UCSD-AML1 (cell line): ENCODE measurements around the gene TMCC2.

Source experiments
- DNase-seq: peaks from one replicate; lab custom pipeline; 2025; ENCODE audit not compliant: unreplicated experiment; lab: John Stamatoyannopoulos, UW

TMCC2 gene

GRCh38 chr1:205259324-205259832, 31.6 kb downstream of the TMCC2 start:
- DNase-seq = no peak

- no peak for DNase-seq
These were observed 32.3 kb downstream of the TMCC2 start for GRCh38 chr1:205259998-205260397.

- peak; percentile 33 for DNase-seq
These were observed 33.4 kb downstream of the TMCC2 start for GRCh38 chr1:205260948-205261732.

GRCh38 chr1:205261946-205262691, 34.4 kb downstream of the TMCC2 start:
- DNase-seq = peak; percentile 44

- DNase-seq = peak; percentile 54
These were observed 35.0 kb downstream of the TMCC2 start for GRCh38 chr1:205262731-205263171.

- no peak for DNase-seq
These were observed 35.9 kb downstream of the TMCC2 start for GRCh38 chr1:205263580-205264190.

GRCh38 chr1:205266611-205267305, 39.0 kb downstream of the TMCC2 start:
- DNase-seq = no peak

GRCh38 chr1:205267306-205267902, 39.7 kb downstream of the TMCC2 start:
- DNase-seq = peak; percentile 56

GRCh38 chr1:205268846-205269680, 41.3 kb downstream of the TMCC2 start:
- DNase-seq = no peak

GRCh38 chr1:205269711-205270110, 42.0 kb downstream of the TMCC2 start:
- DNase-seq = no peak

GRCh38 chr1:205270271-205270670, 42.5 kb downstream of the TMCC2 start:
- DNase-seq = no peak

GRCh38 chr1:205270764-205271163, 43.0 kb downstream of the TMCC2 start:
- no peak for DNase-seq

GRCh38 chr1:205271277-205271676, 43.5 kb downstream of the TMCC2 start:
- DNase-seq = no peak

GRCh38 chr1:205271745-205272144, 44.0 kb downstream of the TMCC2 start:
- no peak for DNase-seq

- DNase-seq = no peak
These were observed 44.8 kb downstream of the TMCC2 start for GRCh38 chr1:205272536-205272935.

GRCh38 chr1:205273551-205273982, 45.8 kb downstream of the TMCC2 start:
- DNase-seq = peak; percentile 77

- DNase-seq = no peak
These were observed 46.4 kb downstream of the TMCC2 start for GRCh38 chr1:205274041-205274691.

GRCh38 chr1:205275133-205275532, 47.4 kb downstream of the TMCC2 start:
- no peak for DNase-seq
